Measurements from ENCODE around the gene TMEM165. TPM values are rescaled to one million over a fixed set of nuclear protein-coding genes. Genes with fewer than 3 reads are reported as not detected.

TMEM165 gene
- total RNA-seq, 3 donors from 2014 or later (not counting 1 experiment from before 2014, with no cell fraction given), result 86.9 to 113 (median 102) TPM

- H3K36me3 ChIP-seq (ENCODE audit: control insufficient read depth, insufficient read depth, low read length), result peaks cover 2% of the 10 kb centered on the region
These were observed 29.1 kb upstream of the TMEM165 start for GRCh38 chr4:55366621-55367020.

GRCh38 chr4:55367084-55367722 lies 28.6 kb upstream of the TMEM165 start:
- Histone ChIP-seq H3K27me3 (ENCODE audit: control insufficient read depth, insufficient read depth, low read length) (no peaks in the 10 kb centered on the region), H3K36me3 (ENCODE audit: control insufficient read depth, insufficient read depth, low read length) (peaks cover 2% of the 10 kb centered on the region), H3K4me3 (ENCODE audit: low read length) (no peak overlapping the region), H3K9me3 (ENCODE audit: control insufficient read depth, insufficient read depth, low read length) (no peaks in the 10 kb centered on the region), H3K4me1 (ENCODE audit: control insufficient read depth, insufficient read depth, low read length) (no peaks in the 10 kb centered on the region), H3K27ac (ENCODE audit: low read length) (no peak overlapping the region)
- no peak for TF ChIP-seq CTCF (IDR thresholded peaks at IDR 0.05)
- no peak for ATAC-seq
- intact Hi-C loops (cut with micrococcal nuclease), result no loop called here
- Mint-ChIP-seq H3K36me3 (no peaks in the 10 kb centered on the region), H3K9me3 (no peaks in the 10 kb centered on the region), H3K27me3 (ENCODE audit: low read depth in 2 of 2) (no peaks in the 10 kb centered on the region), H3K27ac (no peak overlapping the region), H3K4me1 (no peaks in the 10 kb centered on the region), H3K4me3 (no peak overlapping the region)
- WGBS (ENCODE audit: insufficient coverage), result 93% methylated on average over 5 of the region's 6 CpGs
- no peak for DNase-seq

More at GRCh38 chr4:55366621-55367020, 29.1 kb upstream of the TMEM165 start:
- ATAC-seq (no peak), DNase-seq (no peak)
- no peaks in the 10 kb centered on the region for H3K4me1 ChIP-seq (ENCODE audit: control insufficient read depth, insufficient read depth, low read length)
- H3K4me1 Mint-ChIP-seq, result no peaks in the 10 kb centered on the region
- intact Hi-C loops (cut with micrococcal nuclease), result no loop called here
- H3K4me3 ChIP-seq (ENCODE audit: low read length), result no peak overlapping the region
- H3K9me3 Mint-ChIP-seq, result no peaks in the 10 kb centered on the region
- TF ChIP-seq CTCF (IDR thresholded peaks at IDR 0.05), result no peak
- no peak overlapping the region for H3K4me3 Mint-ChIP-seq
- no peaks in the 10 kb centered on the region for H3K36me3 Mint-ChIP-seq
- no peaks in the 10 kb centered on the region for H3K27me3 Mint-ChIP-seq (ENCODE audit: low read depth in 2 of 2)
- H3K27me3 ChIP-seq (ENCODE audit: control insufficient read depth, insufficient read depth, low read length), result no peaks in the 10 kb centered on the region
- no peak overlapping the region for H3K27ac Mint-ChIP-seq
- H3K9me3 ChIP-seq (ENCODE audit: control insufficient read depth, insufficient read depth, low read length), result no peaks in the 10 kb centered on the region
- 93% methylated on average over 7 of the region's 7 CpGs for WGBS (ENCODE audit: insufficient coverage)
- H3K27ac ChIP-seq (ENCODE audit: low read length), result no peak overlapping the region

GRCh38 chr4:55369968-55370367 lies 25.8 kb upstream of the TMEM165 start:
- no peak overlapping the region for H3K4me3 ChIP-seq (ENCODE audit: low read length)
- ATAC-seq (no peak), DNase-seq (no peak)
- H3K36me3 ChIP-seq (ENCODE audit: control insufficient read depth, insufficient read depth, low read length), result no peaks in the 10 kb centered on the region
- H3K9me3 ChIP-seq (ENCODE audit: control insufficient read depth, insufficient read depth, low read length), result no peaks in the 10 kb centered on the region
- H3K27me3 ChIP-seq (ENCODE audit: control insufficient read depth, insufficient read depth, low read length), result no peaks in the 10 kb centered on the region
- Mint-ChIP-seq H3K36me3 (no peaks in the 10 kb centered on the region), H3K27ac (no peak overlapping the region), H3K4me3 (no peak overlapping the region), H3K4me1 (no peaks in the 10 kb centered on the region), H3K27me3 (ENCODE audit: low read depth in 2 of 2) (no peaks in the 10 kb centered on the region), H3K9me3 (no peaks in the 10 kb centered on the region)
- TF ChIP-seq CTCF (IDR thresholded peaks at IDR 0.05), result no peak
- H3K27ac ChIP-seq (ENCODE audit: low read length), result no peak overlapping the region
- intact Hi-C loops (cut with micrococcal nuclease), result no loop called here
- no peaks in the 10 kb centered on the region for H3K4me1 ChIP-seq (ENCODE audit: control insufficient read depth, insufficient read depth, low read length)
- WGBS (ENCODE audit: insufficient coverage), result 97% methylated on average over 2 of the region's 2 CpGs

- 98% methylated on average over 7 of the region's 7 CpGs for WGBS (ENCODE audit: insufficient coverage)
- H3K4me1 Mint-ChIP-seq, result no peaks in the 10 kb centered on the region
- Histone ChIP-seq H3K4me3 (ENCODE audit: low read length) (no peak overlapping the region), H3K27me3 (ENCODE audit: control insufficient read depth, insufficient read depth, low read length) (no peaks in the 10 kb centered on the region), H3K27ac (ENCODE audit: low read length) (no peak overlapping the region), H3K9me3 (ENCODE audit: control insufficient read depth, insufficient read depth, low read length) (no peaks in the 10 kb centered on the region), H3K4me1 (ENCODE audit: control insufficient read depth, insufficient read depth, low read length) (no peaks in the 10 kb centered on the region), H3K36me3 (ENCODE audit: control insufficient read depth, insufficient read depth, low read length) (no peaks in the 10 kb centered on the region)
- H3K36me3 Mint-ChIP-seq, result no peaks in the 10 kb centered on the region
- no peak for DNase-seq
- ATAC-seq, result no peak
- H3K27ac Mint-ChIP-seq, result no peak overlapping the region
- TF ChIP-seq CTCF (IDR thresholded peaks at IDR 0.05), result no peak
- H3K27me3 Mint-ChIP-seq (ENCODE audit: low read depth in 2 of 2), result no peaks in the 10 kb centered on the region
- intact Hi-C loops (cut with micrococcal nuclease), result no loop called here
- no peak overlapping the region for H3K4me3 Mint-ChIP-seq
- no peaks in the 10 kb centered on the region for H3K9me3 Mint-ChIP-seq
These were observed 23.5 kb upstream of the TMEM165 start for GRCh38 chr4:55372259-55372658.

Data from natural killer cell (primary cell).